GM06990 (cell line): ENCODE data around the gene RBMS1.

Experiments used
- DNase-seq: peaks from one replicate; pipeline ENCODE4 v3.0.0-alpha.2; 2011; ENCODE audit not compliant: insufficient read length; ENCODE audit errors: extremely low read depth
- H3K27me3 ChIP-seq: replicated peaks from 2 replicates; pipeline ENCODE4 v1.6.0; 2011; ENCODE audit warnings: low read length; ENCODE audit not compliant: control insufficient read depth, insufficient read depth
- H3K36me3 ChIP-seq: 2 replicates; pipeline ENCODE4 v1.5.1; 2011; ENCODE audit warnings: low read length; ENCODE audit not compliant: control insufficient read depth, insufficient read depth
- H3K4me3 ChIP-seq: replicated peaks from 2 replicates; pipeline ENCODE4 v1.5.1; 2011; ENCODE audit warnings: low read depth, mild to moderate bottlenecking, control low read depth, low read length
- CTCF ChIP-seq: IDR thresholded peaks from 2 replicates; pipeline ENCODE4 v1.5.1; 2011; ENCODE audit warnings: low read length, control low read depth, mild to moderate bottlenecking, inconsistent platforms; ENCODE audit not compliant: insufficient read depth, poor library complexity, severe bottlenecking

RBMS1 gene

GRCh38 chr2:160315337-160315736 lies 178.3 kb downstream of the RBMS1 start:
- no peak for TF ChIP-seq CTCF
- DNase-seq = no peak
- no peaks in the 10 kb centered on the region for H3K36me3 ChIP-seq
- H3K4me3 ChIP-seq = no peak overlapping the region
- no peaks in the 10 kb centered on the region for H3K27me3 ChIP-seq

- no peaks in the 10 kb centered on the region for H3K27me3 ChIP-seq
- DNase-seq = no peak
- H3K4me3 ChIP-seq = no peak overlapping the region
- no peaks in the 10 kb centered on the region for H3K36me3 ChIP-seq
- TF ChIP-seq CTCF = no peak
Measured at GRCh38 chr2:160310118-160310828, 183.3 kb downstream of the RBMS1 start.

GRCh38 chr2:160309585-160309984 lies 184.0 kb downstream of the RBMS1 start:
- TF ChIP-seq CTCF = no peak
- Histone ChIP-seq H3K27me3 (no peaks in the 10 kb centered on the region), H3K4me3 (no peak overlapping the region), H3K36me3 (no peaks in the 10 kb centered on the region)
- DNase-seq = no peak

- no peak for DNase-seq
- TF ChIP-seq CTCF = no peak
- Histone ChIP-seq H3K27me3 (no peaks in the 10 kb centered on the region), H3K4me3 (no peak overlapping the region), H3K36me3 (no peaks in the 10 kb centered on the region)
Measured at GRCh38 chr2:160308915-160309314, 184.7 kb downstream of the RBMS1 start.

GRCh38 chr2:160308476-160308875 lies 185.1 kb downstream of the RBMS1 start:
- Histone ChIP-seq H3K36me3 (no peaks in the 10 kb centered on the region), H3K4me3 (no peak overlapping the region), H3K27me3 (no peaks in the 10 kb centered on the region)
- TF ChIP-seq CTCF = no peak
- no peak for DNase-seq

GRCh38 chr2:160306985-160307384 lies 186.6 kb downstream of the RBMS1 start:
- Histone ChIP-seq H3K4me3 (no peak overlapping the region), H3K36me3 (no peaks in the 10 kb centered on the region), H3K27me3 (no peaks in the 10 kb centered on the region)
- TF ChIP-seq CTCF = no peak
- no peak for DNase-seq
